Nasal cavity respiratory epithelium epithelial cell of viscerocranial mucosa (primary cell): ENCODE results near the gene BRD7. TPM values are rescaled to one million over a fixed set of nuclear protein-coding genes. Genes with fewer than 3 reads are reported as not detected.

ENCODE experiments used
- total RNA-seq: library from RNA; depleted of rRNA; stranded (reverse); fragments of >200 nt; gene quantifications from 2 replicates; pipeline ENCODE4 v1.2.3, GENCODE V29; 2014

BRD7 gene
- 49.2 and 56.0 TPM in 2 replicates for total RNA-seq

GRCh38 chr16:50368410-50369132, at the start of gene BRD7:
BRD7 (minus strand) TSS chr16:50368988; CDS start chr16:50368774, 214 bp downstream.

GRCh38 chr16:50266337-50267091, 102.3 kb downstream of the BRD7 start, which contains the start of gene ADCY7:
ADCY7 (plus strand) TSS chr16:50266551; CDS start chr16:50288180, 21,629 bp downstream.

Other genes starting within 250 kb of the BRD7 start
- gene TENT4B, start 215.7 kb downstream of the BRD7 start, total RNA-seq: 15.0 and 16.1 TPM in 2 replicates
- 49.6 and 102 TPM in 2 replicates for gene ADCY7, start 102.4 kb downstream of the BRD7 start, total RNA-seq
- under 0.01 and 0.36 TPM in 2 replicates for gene NKD1, start 179.4 kb upstream of the BRD7 start, total RNA-seq